NCI-H82 (cell line): ENCODE results near the gene FOXL2.
A peak's percentile ranks its signal among the peaks of the same experiment; 100 is the strongest.

Experiments
- DNase-seq: peaks from one replicate; lab custom pipeline; 2025; lab: John Stamatoyannopoulos, UW

The FOXL2 gene

GRCh38 chr3:138946663-138947494 is at the start of gene FOXL2, which contains the start of gene FOXL2NB:
Gene FOXL2, minus strand, starts transcription at chr3:138947137. Its CDS starts 415 bp downstream, at chr3:138946722.
Gene FOXL2NB, plus strand, starts transcription at chr3:138947217. Its CDS starts 148 bp downstream, at chr3:138947365.
- DNase-seq: peak; percentile 50

DNA sequence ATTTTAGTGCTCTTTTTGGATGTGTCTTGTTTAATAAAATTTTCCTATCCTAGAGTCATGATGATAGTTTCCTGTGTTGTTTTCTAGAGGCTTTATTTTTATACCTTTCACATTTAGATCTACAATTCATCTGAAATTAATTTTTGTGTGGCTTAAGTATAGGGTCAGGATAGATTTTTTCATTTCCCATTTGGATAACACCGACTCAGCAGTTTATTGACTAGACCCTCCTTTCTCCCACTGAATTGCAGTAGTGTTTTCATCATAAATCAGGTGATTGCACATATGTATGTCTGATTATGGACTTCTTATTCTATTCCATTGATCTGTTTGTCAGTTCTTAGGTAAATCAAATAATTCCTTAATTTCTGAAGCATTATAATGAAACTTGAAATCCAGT is 48.8 kb upstream of the FOXL2 start:
- no peak for DNase-seq

GRCh38 chr3:138987181-138987580 is 40.2 kb upstream of the FOXL2 start:
- no peak for DNase-seq

DNA sequence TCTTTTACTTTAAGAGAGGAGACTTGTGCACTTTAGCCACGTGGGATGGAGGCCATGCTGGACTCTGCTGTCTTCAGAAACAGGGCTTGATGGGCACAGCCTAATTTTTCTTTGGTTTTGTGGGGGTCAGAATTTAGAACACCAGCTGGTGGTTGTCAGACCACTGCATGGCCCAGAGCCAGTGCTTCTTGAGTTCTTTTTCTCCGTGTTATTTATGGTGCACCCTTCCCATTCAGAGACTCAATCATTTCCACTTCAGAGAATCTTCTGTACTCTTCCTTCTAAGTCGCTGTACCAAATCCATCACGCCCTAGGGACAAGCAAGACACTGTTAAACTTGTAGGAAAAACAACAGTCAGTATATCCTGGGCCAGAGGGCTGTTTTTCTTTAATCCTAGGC is 39.0 kb upstream of the FOXL2 start:
- DNase-seq: no peak

- DNase-seq: no peak
Measured at GRCh38 chr3:138984816-138985215, 37.9 kb upstream of the FOXL2 start.

GRCh38 chr3:138976047-138976446 is 29.1 kb upstream of the FOXL2 start:
- no peak for DNase-seq

DNA sequence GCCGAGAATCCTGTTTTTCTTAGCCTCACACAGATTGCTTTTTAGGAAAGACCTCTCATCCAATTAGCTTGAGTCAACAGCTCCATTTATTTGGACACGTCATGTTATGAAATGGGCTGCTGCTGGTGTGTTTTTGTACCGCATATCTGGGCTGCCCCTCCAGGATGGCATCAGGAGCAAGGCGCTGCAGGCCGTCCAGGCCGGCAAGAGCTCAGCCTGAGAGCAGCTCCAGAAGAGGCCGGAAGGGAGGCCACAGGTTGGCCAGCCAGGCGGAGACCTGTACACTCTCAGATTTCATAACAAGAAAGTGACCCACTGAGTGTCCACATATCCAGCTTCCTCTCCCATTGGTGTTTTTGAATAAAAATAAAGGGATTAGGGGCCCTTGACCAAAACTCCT is 28.4 kb upstream of the FOXL2 start:
- DNase-seq: peak; percentile 91

DNA sequence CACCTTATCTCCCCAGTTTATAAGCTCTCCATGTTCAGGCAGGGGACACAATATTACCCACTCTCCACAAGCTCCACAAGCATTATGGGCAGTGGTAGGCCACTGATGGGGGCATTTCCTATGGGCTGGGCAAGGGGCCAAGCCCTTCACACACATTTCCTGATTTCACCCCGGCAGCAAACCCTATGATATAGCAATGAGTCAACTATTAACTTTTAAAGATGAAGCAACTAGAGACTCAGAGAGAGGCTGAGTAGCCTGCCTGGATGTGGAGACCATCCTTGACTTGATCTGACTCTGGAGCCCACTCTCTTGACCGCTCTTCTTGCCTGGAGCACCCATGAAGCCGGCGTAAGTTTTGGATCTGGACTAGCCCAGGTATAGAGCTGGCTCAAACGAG is 27.5 kb upstream of the FOXL2 start:
- DNase-seq: no peak

GRCh38 chr3:138972941-138973340 is 26.0 kb upstream of the FOXL2 start:
- DNase-seq: no peak

GRCh38 chr3:138971766-138972320 is 24.9 kb upstream of the FOXL2 start:
- no peak for DNase-seq

DNA sequence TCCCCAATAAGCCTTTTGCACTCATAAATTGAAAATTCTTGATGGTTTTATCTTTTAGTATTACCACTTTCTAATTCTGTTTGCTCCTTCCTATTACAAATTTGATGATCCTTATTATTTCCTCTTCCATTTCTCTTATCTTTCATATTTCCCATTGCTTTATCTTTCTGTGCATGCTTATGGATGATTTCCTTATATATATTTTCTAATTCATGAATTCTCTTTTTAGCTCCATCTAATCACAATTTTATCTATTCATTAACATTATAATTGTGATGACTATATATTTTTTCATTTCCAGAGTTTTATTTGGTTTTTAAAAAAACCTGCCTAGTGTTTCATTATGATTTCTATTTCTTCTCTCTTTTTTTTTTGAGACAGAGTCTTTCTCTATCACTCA is 18.0 kb upstream of the FOXL2 start:
- DNase-seq: no peak

- no peak for DNase-seq
Measured at GRCh38 chr3:138964264-138964663, 17.3 kb upstream of the FOXL2 start.

- no peak for DNase-seq
Measured at GRCh38 chr3:138962854-138963560, 16.1 kb upstream of the FOXL2 start.

GRCh38 chr3:138960417-138960852 is 13.5 kb upstream of the FOXL2 start:
- DNase-seq: no peak

DNA sequence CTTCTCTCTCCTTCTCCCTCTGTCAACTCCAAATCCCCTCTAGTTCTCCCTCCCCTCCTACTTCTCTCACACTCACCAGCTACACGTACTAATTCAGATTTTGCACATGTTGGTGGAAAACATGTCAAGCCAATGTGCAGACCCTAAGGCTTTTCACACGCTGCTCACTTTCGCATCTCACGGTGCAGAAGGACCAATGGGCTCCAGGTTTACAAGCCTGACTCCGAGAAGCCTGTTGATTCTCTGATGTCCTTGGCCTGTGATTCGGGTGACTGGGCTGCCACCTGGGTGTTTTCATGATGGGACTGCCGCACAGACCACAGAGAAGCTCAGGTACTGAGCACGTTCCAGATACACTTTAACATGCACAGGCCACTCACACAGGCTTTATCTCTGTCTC is 3.8 kb upstream of the FOXL2 start:
- DNase-seq: no peak

DNA sequence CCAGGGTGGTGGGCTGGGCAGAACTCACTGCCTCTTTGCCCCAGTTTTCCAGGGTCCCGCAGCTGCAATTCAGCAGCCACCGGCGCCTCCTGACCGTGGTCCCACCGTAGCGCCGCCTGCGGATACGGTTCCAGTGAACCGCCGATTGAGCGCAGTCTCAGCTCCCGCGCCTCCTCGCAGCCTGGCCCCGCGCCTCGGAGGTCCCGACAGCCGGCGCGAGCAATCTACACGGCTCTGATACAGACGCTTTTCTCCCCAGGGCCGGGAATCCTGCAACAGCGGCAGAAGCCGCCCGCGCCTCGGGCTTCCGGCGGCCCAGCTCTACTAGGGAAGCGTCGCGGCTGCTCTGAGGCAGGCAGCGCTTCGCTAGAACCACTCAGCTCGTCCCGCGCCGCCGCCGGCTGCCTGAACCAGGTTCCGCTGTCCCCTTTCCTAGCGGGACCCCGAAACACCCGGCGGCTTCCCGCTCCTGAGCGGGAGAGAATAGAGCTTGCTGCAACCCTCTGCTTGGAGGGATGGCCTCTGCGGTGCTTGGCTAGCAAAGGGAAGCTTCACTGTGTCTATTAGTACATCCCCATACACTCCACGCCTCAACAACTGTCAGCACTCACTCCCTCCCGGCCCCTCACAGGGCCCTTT is 3.2 kb upstream of the FOXL2 start:
- peak; percentile 61 for DNase-seq

GRCh38 chr3:138949445-138950005 is 2.6 kb upstream of the FOXL2 start:
- DNase-seq: no peak

- DNase-seq: no peak
Measured at GRCh38 chr3:138949002-138949418, 2.1 kb upstream of the FOXL2 start.

GRCh38 chr3:138948371-138949001 is 1.5 kb upstream of the FOXL2 start:
- no peak for DNase-seq

GRCh38 chr3:138947495-138948121 is 671 bp upstream of the FOXL2 start:
- DNase-seq: peak; percentile 39
